Measurements from ENCODE around the gene HJURP. TPM values are rescaled to one million over a fixed set of nuclear protein-coding genes. Genes with fewer than 3 reads are reported as not detected.

The HJURP gene
- total RNA-seq, 4 donors from 2014 or later = 0.09 to 2.3 (median 0.13) TPM; not detected in 1

DNA sequence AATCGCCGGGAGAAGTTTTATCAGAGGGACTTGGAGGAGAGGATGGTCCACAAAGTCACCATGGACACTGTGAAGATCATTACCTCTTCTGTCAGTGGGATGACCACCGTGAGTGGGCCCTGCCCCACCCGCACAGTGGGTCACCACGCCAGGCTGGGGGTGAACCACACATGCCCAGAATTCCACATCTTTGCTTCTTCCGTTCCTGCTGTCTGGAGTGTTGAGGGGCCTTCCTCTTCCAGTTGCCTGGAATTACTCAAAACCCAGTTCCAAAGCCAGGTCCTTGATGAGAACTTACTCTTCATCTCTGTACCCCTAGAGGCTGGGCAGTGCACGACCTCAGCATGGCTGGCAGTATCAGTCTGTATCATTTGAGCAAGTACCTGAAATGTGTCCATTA, 54.1 kb downstream of the HJURP start:
- TF ChIP-seq, protein P1, sequence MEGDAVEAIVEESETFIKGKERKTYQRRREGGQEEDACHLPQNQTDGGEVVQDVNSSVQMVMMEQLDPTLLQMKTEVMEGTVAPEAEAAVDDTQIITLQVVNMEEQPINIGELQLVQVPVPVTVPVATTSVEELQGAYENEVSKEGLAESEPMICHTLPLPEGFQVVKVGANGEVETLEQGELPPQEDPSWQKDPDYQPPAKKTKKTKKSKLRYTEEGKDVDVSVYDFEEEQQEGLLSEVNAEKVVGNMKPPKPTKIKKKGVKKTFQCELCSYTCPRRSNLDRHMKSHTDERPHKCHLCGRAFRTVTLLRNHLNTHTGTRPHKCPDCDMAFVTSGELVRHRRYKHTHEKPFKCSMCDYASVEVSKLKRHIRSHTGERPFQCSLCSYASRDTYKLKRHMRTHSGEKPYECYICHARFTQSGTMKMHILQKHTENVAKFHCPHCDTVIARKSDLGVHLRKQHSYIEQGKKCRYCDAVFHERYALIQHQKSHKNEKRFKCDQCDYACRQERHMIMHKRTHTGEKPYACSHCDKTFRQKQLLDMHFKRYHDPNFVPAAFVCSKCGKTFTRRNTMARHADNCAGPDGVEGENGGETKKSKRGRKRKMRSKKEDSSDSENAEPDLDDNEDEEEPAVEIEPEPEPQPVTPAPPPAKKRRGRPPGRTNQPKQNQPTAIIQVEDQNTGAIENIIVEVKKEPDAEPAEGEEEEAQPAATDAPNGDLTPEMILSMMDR (IDR thresholded peaks at IDR 0.05) = no peak
- no peak for ATAC-seq (ENCODE audit: low FRiP score)
- no peak for DNase-seq (ENCODE audit: low spot score)

DNA sequence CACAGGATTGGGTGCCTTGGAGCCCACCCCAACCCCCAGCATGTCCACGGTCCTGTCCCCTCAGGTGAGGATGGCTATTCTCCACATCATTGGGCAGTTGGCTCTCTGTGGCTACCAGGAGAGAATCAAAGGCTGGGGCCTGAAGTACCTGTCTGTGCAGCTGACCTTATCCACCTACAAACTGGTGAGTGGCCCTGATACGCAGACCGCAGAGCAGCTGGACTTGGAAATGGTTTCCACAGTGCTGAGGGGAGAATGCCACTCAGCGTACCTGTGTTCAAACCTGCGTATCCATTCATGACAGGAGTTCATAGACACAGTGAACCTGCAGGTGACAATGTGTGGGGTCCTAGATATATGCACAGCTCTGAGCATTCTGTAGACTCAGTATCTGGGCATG, 54.6 kb downstream of the HJURP start:
- no peak for DNase-seq (ENCODE audit: low spot score)
- TF ChIP-seq, protein P1 (IDR thresholded peaks at IDR 0.05) = no peak
- no peak for ATAC-seq (ENCODE audit: low FRiP score)

DNA sequence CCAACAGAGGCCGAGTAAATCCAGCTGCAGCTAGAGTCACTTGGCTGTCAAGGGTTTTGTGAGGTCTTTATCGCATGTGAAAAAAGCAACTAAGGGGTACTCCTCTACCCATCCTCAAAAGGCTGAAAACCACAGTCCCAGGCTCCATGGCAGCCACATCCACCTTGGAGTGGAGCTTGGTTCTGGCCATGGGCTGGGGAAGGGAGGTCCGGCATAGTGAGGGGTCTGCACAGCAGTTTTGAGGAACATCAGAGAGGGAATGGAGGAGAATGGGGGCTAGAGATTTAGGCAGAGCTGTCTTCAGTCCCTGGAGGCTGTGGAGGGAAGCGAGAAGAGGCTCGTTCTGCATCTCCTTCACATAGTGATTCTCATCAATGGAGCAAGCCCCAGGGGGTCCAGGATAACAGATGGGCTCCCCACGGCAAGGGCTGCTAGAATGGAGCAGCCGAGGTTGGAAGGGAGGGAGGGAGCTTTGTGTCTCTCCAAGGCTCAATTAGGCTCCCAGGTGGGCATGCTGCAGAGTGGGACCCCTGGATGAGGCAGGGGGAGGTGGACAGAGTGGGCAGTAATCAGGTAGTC, 55.2 kb downstream of the HJURP start:
- no peak for DNase-seq (ENCODE audit: low spot score)
- TF ChIP-seq, protein P1 (IDR thresholded peaks at IDR 0.05) = no peak
- no peak for ATAC-seq (ENCODE audit: low FRiP score)

DNA sequence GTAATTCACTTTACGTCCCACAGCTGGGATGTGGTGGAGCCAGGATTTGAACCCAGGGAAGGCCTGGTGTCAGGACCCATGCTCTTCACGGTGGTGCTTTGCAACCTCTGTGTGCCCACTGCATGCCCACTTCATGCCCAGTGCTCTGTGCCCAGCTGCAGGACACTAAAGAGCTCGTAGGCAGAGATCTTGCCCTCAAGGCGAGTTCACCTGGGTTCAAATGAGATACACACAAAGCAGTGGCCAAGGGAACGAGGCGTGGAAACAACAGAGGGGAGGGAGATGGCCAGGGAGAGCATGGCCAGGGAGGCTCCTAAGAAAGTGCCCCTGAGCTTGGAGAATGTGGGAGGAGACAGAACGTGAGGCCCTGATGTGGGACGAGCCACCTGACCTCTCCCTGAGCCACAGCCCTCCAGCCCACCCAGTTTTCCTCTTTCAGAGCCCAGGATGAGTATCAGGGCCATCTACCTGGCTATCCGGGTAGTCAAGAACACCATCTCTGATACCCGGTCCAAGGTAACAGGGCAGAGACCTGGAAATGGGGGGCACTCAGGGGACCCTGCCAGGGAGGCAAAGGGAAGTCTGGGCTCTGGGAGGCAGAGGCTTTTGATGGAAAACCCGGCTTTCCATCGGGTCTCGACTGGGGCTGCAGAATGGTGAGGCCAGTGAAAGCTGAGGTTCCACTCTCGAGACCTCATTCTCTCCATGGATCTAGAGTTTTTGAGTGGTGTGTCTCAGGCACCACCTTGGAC, 55.8 kb downstream of the HJURP start:
- ATAC-seq (ENCODE audit: low FRiP score) (no peak), DNase-seq (ENCODE audit: low spot score) (no peak)
- TF ChIP-seq, protein P1 (IDR thresholded peaks at IDR 0.05) = no peak

DNA sequence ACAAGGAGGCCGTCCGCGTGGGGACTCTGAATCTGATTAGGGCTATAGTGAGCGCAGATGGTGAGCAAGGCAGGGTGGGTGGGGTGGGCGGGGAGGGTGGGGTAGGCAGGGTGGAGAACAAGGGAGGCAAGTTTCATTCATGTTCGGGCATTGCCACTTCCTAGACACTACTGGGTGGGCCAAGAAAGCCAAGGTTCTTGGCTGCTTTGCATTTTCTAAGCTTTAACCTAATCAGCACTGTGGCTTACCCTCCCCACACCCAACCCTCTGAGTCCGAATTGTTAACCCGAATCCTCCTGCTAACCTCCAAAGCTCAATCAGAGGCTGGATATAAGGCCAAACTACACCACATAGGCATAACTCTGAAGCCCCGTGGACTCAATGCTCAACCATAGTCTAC, 58.1 kb downstream of the HJURP start:
- TF ChIP-seq, protein P1 (IDR thresholded peaks at IDR 0.05) = no peak
- DNase-seq (ENCODE audit: low spot score) = no peak
- ATAC-seq (ENCODE audit: low FRiP score) = no peak

DNA sequence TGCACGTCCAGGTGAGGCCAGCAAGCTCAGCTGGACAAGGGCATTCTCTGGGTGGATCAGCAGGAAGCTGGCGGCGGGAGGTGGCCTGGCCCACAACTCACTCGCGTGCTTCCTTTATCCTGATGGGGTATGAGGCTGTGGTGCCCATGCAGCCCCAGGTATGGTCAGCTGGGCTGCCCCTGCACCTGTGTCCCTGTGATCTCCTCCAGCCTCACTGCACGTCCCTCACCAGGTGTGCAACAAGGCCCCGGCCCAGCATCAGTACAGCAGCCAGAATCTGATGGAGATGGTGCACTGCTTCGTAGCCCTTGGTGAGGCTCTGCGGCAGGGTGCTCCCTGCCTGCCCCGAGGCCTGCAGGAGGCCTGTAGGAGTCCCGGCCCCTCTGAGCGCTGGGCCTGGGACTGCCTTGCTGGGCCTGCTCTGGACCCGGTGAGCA, 58.6 kb downstream of the HJURP start:
- TF ChIP-seq, protein P1 (IDR thresholded peaks at IDR 0.05) = no peak
- DNase-seq (ENCODE audit: low spot score) (no peak), ATAC-seq (ENCODE audit: low FRiP score) (no peak)
